Ureter (tissue), 1 donor: ENCODE results near the gene SPINK14. TPM values are rescaled to one million over a fixed set of nuclear protein-coding genes. Genes with fewer than 3 reads are reported as not detected.

Experiments used
- DNase-seq: peaks from one replicate; pipeline ENCODE4 v3.0.0-alpha.2; 2020; ENCODE audit warnings: low spot score
- total RNA-seq: library from RNA; stranded (reverse); gene quantifications from one replicate; pipeline ENCODE4 v1.2.4, GENCODE V29; 2023
- donor health status: DM: yes; HTN: yes; CAD: no.

The SPINK14 gene
- total RNA-seq = not detected

- DNase-seq = no peak
Measured at GRCh38 chr5:148168246-148168645, at the start of gene SPINK14. SPINK14 (plus strand) TSS chr5:148168546; CDS start chr5:148169733, 1,187 bp downstream.

GRCh38 chr5:148120317-148120716, 48.0 kb upstream of the SPINK14 start:
- DNase-seq = no peak

- no peak for DNase-seq
Measured at GRCh38 chr5:148125641-148126040, 42.7 kb upstream of the SPINK14 start.

GRCh38 chr5:148135091-148136048, 33.0 kb upstream of the SPINK14 start:
- DNase-seq = no peak

GRCh38 chr5:148140846-148141245, 27.5 kb upstream of the SPINK14 start:
- no peak for DNase-seq

- DNase-seq = no peak
Measured at GRCh38 chr5:148141645-148142044, 26.7 kb upstream of the SPINK14 start.

GRCh38 chr5:148145916-148146315, 22.4 kb upstream of the SPINK14 start:
- DNase-seq = peak; percentile 53

- no peak for DNase-seq
Measured at GRCh38 chr5:148146487-148146886, 21.9 kb upstream of the SPINK14 start.

GRCh38 chr5:148147415-148147814, 20.9 kb upstream of the SPINK14 start:
- no peak for DNase-seq

GRCh38 chr5:148151872-148152271, 16.5 kb upstream of the SPINK14 start:
- DNase-seq = no peak

- no peak for DNase-seq
Measured at GRCh38 chr5:148152781-148153180, 15.6 kb upstream of the SPINK14 start.

GRCh38 chr5:148156609-148157008, 11.7 kb upstream of the SPINK14 start:
- no peak for DNase-seq

- DNase-seq = no peak
Measured at GRCh38 chr5:148162038-148162437, 6.3 kb upstream of the SPINK14 start.

GRCh38 chr5:148163345-148163744, 5.0 kb upstream of the SPINK14 start:
- DNase-seq = no peak

- DNase-seq = no peak
Measured at GRCh38 chr5:148166550-148167283, 1.6 kb upstream of the SPINK14 start.

- no peak for DNase-seq
Measured at GRCh38 chr5:148172377-148172776, 4.0 kb downstream of the SPINK14 start.

GRCh38 chr5:148176480-148176879, 8.1 kb downstream of the SPINK14 start:
- DNase-seq = no peak

GRCh38 chr5:148177207-148177606, 8.9 kb downstream of the SPINK14 start:
- DNase-seq = no peak

- DNase-seq = no peak
Measured at GRCh38 chr5:148179234-148179824, 11.0 kb downstream of the SPINK14 start.

- DNase-seq = no peak
Measured at GRCh38 chr5:148186248-148187003, 18.1 kb downstream of the SPINK14 start.

- DNase-seq = no peak
Measured at GRCh38 chr5:148191010-148191409, 22.7 kb downstream of the SPINK14 start.

- no peak for DNase-seq
Measured at GRCh38 chr5:148193202-148193601, 24.9 kb downstream of the SPINK14 start.
